GM12865 (cell line): Measurements from ENCODE around the gene SEMA3G.

ENCODE experiments used
- DNase-seq: peaks from one replicate; pipeline ENCODE4 v3.0.0; 2010; ENCODE audit warnings: low read depth
- H3K4me3 ChIP-seq: 2 replicates; pipeline ENCODE4 v1.5.1; 2011; ENCODE audit warnings: mild to moderate bottlenecking, low read depth, low read length, control low read depth
- CTCF ChIP-seq: IDR thresholded peaks from 2 replicates; pipeline ENCODE4 v1.5.1; 2011; ENCODE audit warnings: low read length, control low read depth, low read depth, inconsistent platforms; ENCODE audit not compliant: insufficient read depth; ENCODE audit errors: missing control alignments

SEMA3G gene

DNA sequence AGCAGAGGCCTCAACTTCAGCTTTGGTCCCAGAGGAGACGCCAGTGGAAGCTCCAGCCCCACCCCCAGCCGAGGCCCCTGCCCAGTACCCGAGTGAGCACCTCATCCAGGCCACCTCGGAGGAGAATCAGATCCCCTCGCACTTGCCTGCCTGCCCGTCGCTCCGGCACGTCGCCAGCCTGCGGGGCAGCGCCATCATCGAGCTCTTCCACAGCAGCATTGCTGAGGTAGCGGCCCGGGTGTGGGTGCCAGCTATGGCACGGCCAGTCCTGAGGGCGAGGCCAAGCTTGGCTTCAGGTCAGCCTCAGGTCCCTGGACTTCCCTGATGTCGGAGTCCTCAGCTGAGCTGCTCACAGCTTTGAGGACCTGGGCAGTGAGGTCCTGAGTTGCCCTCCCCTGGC is 44.5 kb upstream of the SEMA3G start:
- no peak for TF ChIP-seq CTCF

DNA sequence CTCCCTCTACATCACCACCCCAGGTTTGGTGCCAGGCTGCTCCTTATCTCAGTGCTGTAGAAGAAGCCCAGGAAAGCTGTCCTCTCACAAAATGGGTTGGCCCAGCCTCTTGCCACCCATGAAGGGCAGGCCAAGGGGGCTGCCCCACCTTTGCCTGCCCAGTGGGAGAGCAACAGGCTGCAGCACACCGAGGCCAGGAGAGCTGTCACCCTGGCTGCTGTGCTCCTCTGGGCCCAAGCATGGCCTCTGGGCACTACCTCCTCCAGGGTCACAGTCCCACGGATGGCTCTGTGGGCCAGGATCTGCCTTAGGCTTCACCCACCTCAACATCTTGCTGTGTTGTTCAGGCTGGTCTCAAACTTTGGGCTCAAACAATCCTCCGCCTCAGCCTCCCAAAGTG is 43.8 kb upstream of the SEMA3G start:
- no peak for DNase-seq
- no peak for TF ChIP-seq CTCF
- no peak overlapping the region for H3K4me3 ChIP-seq

More for the DNA sequence above, 44.5 kb upstream of the SEMA3G start:
- H3K4me3 ChIP-seq = no peak overlapping the region
- no peak for DNase-seq

DNA sequence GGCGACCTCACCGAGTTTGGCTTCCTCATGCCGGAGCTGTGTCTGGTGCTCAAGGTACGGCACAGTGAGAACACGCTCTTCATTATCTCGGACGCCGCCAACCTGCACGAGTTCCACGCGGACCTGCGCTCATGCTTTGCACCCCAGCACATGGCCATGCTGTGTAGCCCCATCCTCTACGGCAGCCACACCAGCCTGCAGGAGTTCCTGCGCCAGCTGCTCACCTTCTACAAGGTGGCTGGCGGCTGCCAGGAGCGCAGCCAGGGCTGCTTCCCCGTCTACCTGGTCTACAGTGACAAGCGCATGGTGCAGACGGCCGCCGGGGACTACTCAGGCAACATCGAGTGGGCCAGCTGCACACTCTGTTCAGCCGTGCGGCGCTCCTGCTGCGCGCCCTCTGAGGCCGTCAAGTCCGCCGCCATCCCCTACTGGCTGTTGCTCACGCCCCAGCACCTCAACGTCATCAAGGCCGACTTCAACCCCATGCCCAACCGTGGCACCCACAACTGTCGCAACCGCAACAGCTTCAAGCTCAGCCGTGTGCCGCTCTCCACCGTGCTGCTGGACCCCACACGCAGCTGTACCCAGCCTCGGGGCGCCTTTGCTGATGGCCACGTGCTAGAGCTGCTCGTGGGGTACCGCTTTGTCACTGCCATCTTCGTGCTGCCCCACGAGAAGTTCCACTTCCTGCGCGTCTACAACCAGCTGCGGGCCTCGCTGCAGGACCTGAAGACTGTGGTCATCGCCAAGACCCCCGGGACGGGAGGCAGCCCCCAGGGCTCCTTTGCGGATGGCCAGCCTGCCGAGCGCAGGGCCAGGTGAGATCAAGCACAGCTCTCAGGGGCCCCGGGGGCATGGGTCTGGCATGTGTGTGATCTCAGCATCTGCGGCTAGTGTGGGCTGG is 43.1 kb upstream of the SEMA3G start:
- no peak for TF ChIP-seq CTCF
- no peak overlapping the region for H3K4me3 ChIP-seq
- no peak for DNase-seq

DNA sequence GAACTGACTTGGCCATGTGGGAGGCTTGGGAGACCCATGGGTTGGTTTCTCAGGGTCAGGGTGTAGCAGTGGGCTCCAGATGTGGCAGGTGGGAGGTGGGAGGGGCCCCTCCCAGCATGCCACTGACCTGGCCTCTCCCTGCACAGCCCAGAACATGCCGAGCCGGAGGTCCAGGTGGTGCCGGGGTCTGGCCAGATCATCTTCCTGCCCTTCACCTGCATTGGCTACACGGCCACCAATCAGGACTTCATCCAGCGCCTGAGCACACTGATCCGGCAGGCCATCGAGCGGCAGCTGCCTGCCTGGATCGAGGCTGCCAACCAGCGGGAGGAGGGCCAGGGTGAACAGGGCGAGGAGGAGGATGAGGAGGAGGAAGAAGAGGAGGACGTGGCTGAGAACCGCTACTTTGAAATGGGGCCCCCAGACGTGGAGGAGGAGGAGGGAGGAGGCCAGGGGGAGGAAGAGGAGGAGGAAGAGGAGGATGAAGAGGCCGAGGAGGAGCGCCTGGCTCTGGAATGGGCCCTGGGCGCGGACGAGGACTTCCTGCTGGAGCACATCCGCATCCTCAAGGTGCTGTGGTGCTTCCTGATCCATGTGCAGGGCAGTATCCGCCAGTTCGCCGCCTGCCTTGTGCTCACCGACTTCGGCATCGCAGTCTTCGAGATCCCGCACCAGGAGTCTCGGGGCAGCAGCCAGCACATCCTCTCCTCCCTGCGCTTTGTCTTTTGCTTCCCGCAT is 42.3 kb upstream of the SEMA3G start:
- TF ChIP-seq CTCF = no peak
- no peak overlapping the region for H3K4me3 ChIP-seq
- no peak for DNase-seq

GRCh38 chr3:52484680-52485461 is 40.0 kb upstream of the SEMA3G start:
- no peak for DNase-seq
- TF ChIP-seq CTCF = no peak
- H3K4me3 ChIP-seq = no peak overlapping the region

DNA sequence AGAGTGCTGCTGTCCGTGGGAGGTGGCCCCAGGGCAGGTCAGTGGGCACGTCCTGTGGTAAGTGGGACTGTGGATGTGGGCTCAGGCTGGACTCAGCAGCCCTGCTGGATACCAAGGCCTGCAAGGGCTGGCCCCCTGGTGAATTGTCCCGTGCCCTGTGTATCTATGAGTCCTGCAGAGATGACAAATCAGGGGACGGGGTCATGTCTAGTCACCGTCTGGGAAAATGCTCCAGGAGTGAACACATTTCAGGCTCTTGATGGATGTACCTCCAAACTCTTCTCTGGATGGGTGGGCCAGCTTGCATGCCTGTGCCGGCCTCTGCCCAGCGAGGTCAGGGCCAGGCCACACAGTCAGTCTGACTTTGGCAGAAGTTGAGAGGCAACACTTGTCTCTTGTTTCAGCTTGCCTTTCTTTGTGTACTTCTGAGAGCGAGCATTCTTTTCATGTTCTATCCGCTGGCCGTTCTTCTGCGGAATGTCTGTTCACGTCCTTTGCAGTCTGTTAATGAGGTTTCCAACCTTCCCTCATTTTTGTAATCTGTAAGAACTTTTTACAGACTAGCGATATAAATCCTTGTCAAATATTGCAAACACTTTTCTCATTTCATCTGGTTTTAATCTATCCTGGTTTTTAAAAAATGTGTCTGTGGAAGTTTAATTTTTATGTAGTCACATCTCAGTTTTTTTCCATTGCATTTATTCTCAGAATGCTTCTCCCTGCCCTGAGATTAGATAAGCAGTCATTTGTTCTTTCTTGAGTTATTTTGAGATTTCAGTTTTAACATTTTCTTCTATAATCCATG is 38.9 kb upstream of the SEMA3G start:
- DNase-seq = no peak
- H3K4me3 ChIP-seq = no peak overlapping the region
- TF ChIP-seq CTCF = no peak
